Measurements from ENCODE around the gene ERFL.

ERFL gene

GRCh38 chr19:41913538-41914423 lies 14.5 kb downstream of the ERFL start:
- DNase-seq (ENCODE audit: low read depth in 2 of 2) = no peak

GRCh38 chr19:41912899-41913537 lies 15.2 kb downstream of the ERFL start:
- DNase-seq (ENCODE audit: low read depth in 2 of 2) = no peak

- no peak for DNase-seq (ENCODE audit: low read depth in 2 of 2)
Observed at GRCh38 chr19:41911889-41912731, 16.1 kb downstream of the ERFL start.

- DNase-seq (ENCODE audit: low read depth in 2 of 2) = no peak
Observed at GRCh38 chr19:41910992-41911888, 17.0 kb downstream of the ERFL start.

GRCh38 chr19:41910240-41910991 lies 17.8 kb downstream of the ERFL start:
- no peak for DNase-seq (ENCODE audit: low read depth in 2 of 2)

GRCh38 chr19:41909706-41910105 lies 18.5 kb downstream of the ERFL start:
- DNase-seq (ENCODE audit: low read depth in 2 of 2) = no peak

- DNase-seq (ENCODE audit: low read depth in 2 of 2) = no peak
Observed at GRCh38 chr19:41908724-41909464, 19.4 kb downstream of the ERFL start.

- DNase-seq (ENCODE audit: low read depth in 2 of 2) = no peak
Observed at GRCh38 chr19:41907994-41908615, 20.1 kb downstream of the ERFL start.

GRCh38 chr19:41906916-41907680 lies 21.2 kb downstream of the ERFL start:
- DNase-seq (ENCODE audit: low read depth in 2 of 2) = no peak

- no peak for DNase-seq (ENCODE audit: low read depth in 2 of 2)
Observed at GRCh38 chr19:41906271-41906670, 22.0 kb downstream of the ERFL start.

GRCh38 chr19:41905273-41906002 lies 22.8 kb downstream of the ERFL start:
- no peak for DNase-seq (ENCODE audit: low read depth in 2 of 2)

- DNase-seq (ENCODE audit: low read depth in 2 of 2) = no peak
Observed at GRCh38 chr19:41904118-41904870, 24.0 kb downstream of the ERFL start.

- DNase-seq (ENCODE audit: low read depth in 2 of 2) = no peak
Observed at GRCh38 chr19:41903193-41903953, 24.9 kb downstream of the ERFL start.

GRCh38 chr19:41902594-41902993 lies 25.7 kb downstream of the ERFL start:
- DNase-seq (ENCODE audit: low read depth in 2 of 2) = no peak

- no peak for DNase-seq (ENCODE audit: low read depth in 2 of 2)
Observed at GRCh38 chr19:41901707-41902360, 26.4 kb downstream of the ERFL start.

GRCh38 chr19:41898235-41898634 lies 30.0 kb downstream of the ERFL start:
- DNase-seq (ENCODE audit: low read depth in 2 of 2) = no peak

Measured in stimulated activated CD4-positive, alpha-beta T cell treated with anti-CD3 and anti-CD28 coated beads, Interleukin-15, amount 100 ng/mL, for 48 hours (primary cell).